SKM-1 treated with dmso at 0.1 percent for 144 hours (cell line): ENCODE measurements around the gene GALNT1.

Source experiments
- DNase-seq: peaks from one replicate; lab custom pipeline; 2025; ENCODE audit not compliant: unreplicated experiment; lab: John Stamatoyannopoulos, UW

Gene GALNT1

GRCh38 chr18:35616664-35617423 lies 35.3 kb downstream of the GALNT1 start:
- DNase-seq = peak; percentile 86

- no peak for DNase-seq
These were observed 36.3 kb downstream of the GALNT1 start for GRCh38 chr18:35617865-35618264.

GRCh38 chr18:35618289-35618688 lies 36.7 kb downstream of the GALNT1 start:
- DNase-seq = no peak

GRCh38 chr18:35618696-35619095 lies 37.2 kb downstream of the GALNT1 start:
- DNase-seq = no peak

GRCh38 chr18:35619464-35619863 lies 37.9 kb downstream of the GALNT1 start:
- DNase-seq = no peak

GRCh38 chr18:35619941-35620340 lies 38.4 kb downstream of the GALNT1 start:
- no peak for DNase-seq

- no peak for DNase-seq
These were observed 39.2 kb downstream of the GALNT1 start for GRCh38 chr18:35620765-35621164.

GRCh38 chr18:35623255-35623654 lies 41.7 kb downstream of the GALNT1 start:
- no peak for DNase-seq

- DNase-seq = no peak
These were observed 42.6 kb downstream of the GALNT1 start for GRCh38 chr18:35624146-35624545.

GRCh38 chr18:35625232-35625631 lies 43.7 kb downstream of the GALNT1 start:
- DNase-seq = no peak

- no peak for DNase-seq
These were observed 52.2 kb downstream of the GALNT1 start for GRCh38 chr18:35633761-35634160.

- DNase-seq = no peak
These were observed 52.8 kb downstream of the GALNT1 start for GRCh38 chr18:35634323-35634722.

- no peak for DNase-seq
These were observed 53.6 kb downstream of the GALNT1 start for GRCh38 chr18:35635170-35635569.

- no peak for DNase-seq
These were observed 55.7 kb downstream of the GALNT1 start for GRCh38 chr18:35637227-35637626.

- no peak for DNase-seq
These were observed 57.8 kb downstream of the GALNT1 start for GRCh38 chr18:35639296-35639695.

- no peak for DNase-seq
These were observed 59.9 kb downstream of the GALNT1 start for GRCh38 chr18:35641467-35641866.

- no peak for DNase-seq
These were observed 60.4 kb downstream of the GALNT1 start for GRCh38 chr18:35641916-35642315.

GRCh38 chr18:35642802-35643201 lies 61.3 kb downstream of the GALNT1 start:
- no peak for DNase-seq

- DNase-seq = no peak
These were observed 64.9 kb downstream of the GALNT1 start for GRCh38 chr18:35646449-35646848.

GRCh38 chr18:35653392-35654135 lies 72.0 kb downstream of the GALNT1 start:
- DNase-seq = no peak

- DNase-seq = no peak
These were observed 76.6 kb downstream of the GALNT1 start for GRCh38 chr18:35658112-35658511.

GRCh38 chr18:35661483-35662146 lies 80.1 kb downstream of the GALNT1 start:
- no peak for DNase-seq
